Measurements from ENCODE around the gene ST6GALNAC5. TPM values are rescaled to one million over a fixed set of nuclear protein-coding genes. Genes with fewer than 3 reads are reported as not detected.

The ST6GALNAC5 gene
- total RNA-seq, 4 donors from 2014 or later: not detected

DNA sequence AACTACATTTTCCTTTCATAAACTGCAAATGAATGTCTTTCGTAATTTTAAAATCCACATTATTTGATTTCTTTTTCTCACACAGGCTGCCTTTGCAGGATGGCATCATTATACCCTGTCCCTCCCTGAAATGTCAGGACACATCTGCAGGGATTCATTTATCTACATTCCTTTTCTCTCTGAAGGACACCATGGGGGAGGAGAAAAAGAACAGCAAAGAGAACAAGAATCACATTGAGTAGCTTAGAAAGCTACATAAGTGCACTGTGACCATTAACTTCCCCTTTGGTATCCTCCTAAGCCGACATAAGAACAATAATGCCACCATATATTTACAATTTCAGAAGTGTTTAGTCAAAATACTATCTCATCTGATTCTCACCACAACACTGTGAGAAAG, 222.5 kb downstream of the ST6GALNAC5 start:
- TF ChIP-seq, protein P1, sequence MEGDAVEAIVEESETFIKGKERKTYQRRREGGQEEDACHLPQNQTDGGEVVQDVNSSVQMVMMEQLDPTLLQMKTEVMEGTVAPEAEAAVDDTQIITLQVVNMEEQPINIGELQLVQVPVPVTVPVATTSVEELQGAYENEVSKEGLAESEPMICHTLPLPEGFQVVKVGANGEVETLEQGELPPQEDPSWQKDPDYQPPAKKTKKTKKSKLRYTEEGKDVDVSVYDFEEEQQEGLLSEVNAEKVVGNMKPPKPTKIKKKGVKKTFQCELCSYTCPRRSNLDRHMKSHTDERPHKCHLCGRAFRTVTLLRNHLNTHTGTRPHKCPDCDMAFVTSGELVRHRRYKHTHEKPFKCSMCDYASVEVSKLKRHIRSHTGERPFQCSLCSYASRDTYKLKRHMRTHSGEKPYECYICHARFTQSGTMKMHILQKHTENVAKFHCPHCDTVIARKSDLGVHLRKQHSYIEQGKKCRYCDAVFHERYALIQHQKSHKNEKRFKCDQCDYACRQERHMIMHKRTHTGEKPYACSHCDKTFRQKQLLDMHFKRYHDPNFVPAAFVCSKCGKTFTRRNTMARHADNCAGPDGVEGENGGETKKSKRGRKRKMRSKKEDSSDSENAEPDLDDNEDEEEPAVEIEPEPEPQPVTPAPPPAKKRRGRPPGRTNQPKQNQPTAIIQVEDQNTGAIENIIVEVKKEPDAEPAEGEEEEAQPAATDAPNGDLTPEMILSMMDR (IDR thresholded peaks at IDR 0.05; ENCODE audit: low read depth): no peak

DNA sequence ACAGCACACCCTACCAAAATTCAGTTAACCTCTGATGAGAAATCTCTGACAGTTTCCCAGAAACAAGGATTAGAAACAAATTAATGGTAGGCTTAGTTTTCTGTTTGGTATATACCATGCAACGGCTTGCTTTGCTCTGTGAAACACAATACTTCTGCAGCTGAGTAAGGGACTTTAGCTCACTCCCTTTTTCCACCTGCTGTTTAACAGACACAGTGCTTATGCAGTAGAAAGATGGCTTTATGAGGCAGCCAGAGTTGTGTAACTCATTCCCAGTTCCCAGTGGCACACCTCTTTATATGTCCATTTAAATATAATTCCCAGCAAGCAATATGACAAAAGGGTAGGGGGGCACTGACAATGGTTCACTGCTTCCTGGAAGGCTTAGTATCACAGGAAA, 228.0 kb downstream of the ST6GALNAC5 start:
- TF ChIP-seq, protein P1 (IDR thresholded peaks at IDR 0.05; ENCODE audit: low read depth): no peak

DNA sequence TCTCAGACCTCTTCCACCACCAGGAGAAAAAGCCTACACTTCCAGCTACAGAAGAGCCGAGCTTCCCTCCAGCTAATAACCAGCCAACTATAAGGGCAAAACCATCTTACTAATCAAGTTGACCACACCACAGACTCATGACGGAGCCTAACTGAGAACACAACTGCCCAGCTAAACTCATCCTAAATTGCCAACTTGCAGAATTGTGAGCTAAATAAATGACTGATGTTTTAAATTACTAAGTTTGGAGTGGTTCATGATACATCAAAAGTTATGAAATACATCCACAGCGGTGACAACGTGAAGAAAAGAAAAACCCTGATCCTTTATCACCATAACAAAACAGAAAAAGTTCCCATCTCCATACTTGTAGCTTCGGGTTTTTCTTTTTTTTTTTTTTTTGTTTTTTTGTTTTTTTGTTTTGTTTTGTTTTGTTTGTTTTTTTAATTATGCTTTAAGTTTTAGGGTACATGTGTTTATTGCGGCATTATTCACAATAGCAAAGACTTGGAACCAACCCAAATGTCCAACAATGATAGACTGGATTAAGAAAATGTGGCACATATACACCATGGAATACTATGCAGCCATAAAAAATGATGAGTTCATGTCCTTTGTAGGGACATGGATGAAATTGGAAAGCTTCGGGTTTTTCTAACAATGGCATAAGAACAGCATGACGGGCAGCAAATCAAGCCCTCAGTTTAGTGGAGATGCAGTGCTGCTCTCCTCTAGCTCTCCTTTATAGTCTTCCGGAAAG, 229.4 kb downstream of the ST6GALNAC5 start:
- TF ChIP-seq, protein P1 (IDR thresholded peaks at IDR 0.05; ENCODE audit: low read depth): no peak

DNA sequence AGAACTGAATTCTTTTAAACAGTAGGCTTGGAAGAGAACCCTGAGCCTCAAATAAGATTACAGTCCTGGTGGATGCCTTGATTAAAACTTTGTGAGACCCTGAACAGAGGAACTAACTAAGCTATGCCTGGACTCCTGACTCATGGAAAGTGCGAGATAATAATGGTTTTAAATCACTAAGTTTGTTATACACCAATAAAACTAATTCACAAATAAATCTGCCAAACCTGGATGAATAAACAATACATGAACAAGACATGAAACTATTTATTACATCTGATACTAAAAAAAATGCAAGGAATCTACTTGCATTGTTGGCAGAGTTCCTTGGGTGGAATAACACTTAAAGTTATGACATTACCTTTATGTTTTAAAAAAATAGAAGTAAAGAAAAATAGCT, 233.6 kb downstream of the ST6GALNAC5 start:
- TF ChIP-seq, protein P1 (IDR thresholded peaks at IDR 0.05; ENCODE audit: low read depth): no peak

DNA sequence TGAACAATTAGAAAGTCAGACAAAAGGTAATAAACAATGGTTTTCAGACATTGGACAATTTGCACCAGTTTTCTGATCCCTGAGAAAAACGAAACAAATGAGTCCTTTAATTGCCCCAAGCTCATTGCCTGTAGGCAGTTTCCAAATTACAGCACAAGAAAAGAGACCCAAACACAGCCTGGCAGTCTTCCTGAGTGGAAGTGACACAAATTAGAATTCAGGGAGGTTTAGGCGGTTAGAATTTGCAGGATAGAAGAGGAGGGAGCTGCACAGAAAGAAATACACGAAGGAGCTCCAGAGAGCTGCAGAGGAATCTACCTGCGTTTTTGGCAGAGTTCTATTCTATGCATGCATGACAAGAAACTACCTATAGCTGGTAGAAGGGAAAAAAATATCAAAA, 236.2 kb downstream of the ST6GALNAC5 start:
- TF ChIP-seq, protein P1 (IDR thresholded peaks at IDR 0.05; ENCODE audit: low read depth): no peak

DNA sequence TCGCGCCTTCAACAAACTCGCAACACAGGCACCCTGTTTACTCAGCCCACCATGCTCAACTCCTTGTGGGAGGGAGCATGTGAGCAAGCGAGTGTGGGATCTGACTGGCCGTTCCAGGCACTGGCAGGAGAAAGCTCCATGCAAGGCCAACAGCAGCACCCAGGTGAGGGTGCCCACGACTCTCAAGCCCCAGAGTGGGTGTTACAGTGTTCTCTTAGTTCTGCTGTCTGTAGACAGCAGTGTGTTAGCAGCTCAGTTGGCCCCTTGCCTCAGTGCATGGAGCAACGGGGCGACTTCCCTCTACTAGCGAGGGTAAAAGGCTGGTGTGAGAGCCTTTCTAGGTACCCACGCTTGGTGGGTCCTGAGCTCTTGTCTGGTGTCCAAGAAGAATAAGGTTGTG, 237.4 kb downstream of the ST6GALNAC5 start:
- TF ChIP-seq, protein P1 (IDR thresholded peaks at IDR 0.05; ENCODE audit: low read depth): no peak

Small RNAs within 50 kb of the gene (small RNA-seq; reads per million reads assigned to genes)
- gene MIR7156: not detected
